Erythroblast (primary cell): ENCODE measurements around the gene NOX5.

Source experiments
- GATA1 ChIP-seq: IDR thresholded peaks from 2 replicates; pipeline ENCODE4 v1.6.1; 2011; ENCODE audit warnings: low read depth, mild to moderate bottlenecking, control low read depth, low read length, moderate library complexity
- POLR2A ChIP-seq: IDR thresholded peaks from 2 replicates; pipeline ENCODE4 v1.6.1; 2011; ENCODE audit warnings: mild to moderate bottlenecking, low read length

- TF ChIP-seq POLR2A (no peak), GATA1 (no peak)
Measured at GRCh38 chr15:69014454-69014853, at the start of gene NOX5.
